Measurements from ENCODE around the gene OGDH.

The OGDH gene

GRCh38 chr7:44634187-44634838 lies 27.9 kb downstream of the OGDH start:
- Histone ChIP-seq H3K4me1 (ENCODE audit: control insufficient read depth in 2 of 2, insufficient read depth in 1 of 2, low read depth in 1 of 2, low read length in 2 of 2) (peaks cover 4 to 21% of the 10 kb centered on the region in 2 donors), H3K18ac (ENCODE audit: low read length) (no peak overlapping the region), H2BK5ac (ENCODE audit: low read length) (no peak overlapping the region), H2BK12ac (ENCODE audit: low read length) (no peak overlapping the region), H3K27ac (replicated peaks; ENCODE audit: low read length) (no peak overlapping the region), H3K4me3 (ENCODE audit: low read length in 2 of 2) (no peak overlapping the region), H2AFZ (ENCODE audit: low read length) (no peak overlapping the region), H3K9ac (ENCODE audit: low read depth, low read length, poor library complexity) (no peak overlapping the region), H3K23ac (ENCODE audit: low read depth, low read length, poor library complexity) (no peak overlapping the region), H3K4ac (ENCODE audit: low read length) (no peak overlapping the region), H3K79me1 (ENCODE audit: low read depth, low read length) (no peaks in the 10 kb centered on the region), H3K4me2 (ENCODE audit: insufficient read depth, low read length, poor library complexity, severe bottlenecking) (no peak overlapping the region), H4K91ac (ENCODE audit: low read depth, low read length, poor library complexity) (no peak overlapping the region), H3K27me3 (ENCODE audit: control insufficient read depth in 3 of 3, insufficient read depth in 3 of 3, low read depth in 1 of 3, low read length in 3 of 3) (no peaks in the 10 kb centered on the region), H3K14ac (ENCODE audit: low read length) (no peak overlapping the region), H2AK5ac (ENCODE audit: low read depth, low read length) (no peak overlapping the region), H4K8ac (ENCODE audit: low read depth, low read length) (no peak overlapping the region), H2BK120ac (ENCODE audit: low read depth, low read length) (no peak overlapping the region), H2BK15ac (ENCODE audit: low read length) (no peak overlapping the region), H3K36me3 (replicated peaks in 1 of 2; ENCODE audit: control insufficient read depth in 2 of 2, insufficient read depth in 2 of 2, low read length in 2 of 2) (peaks cover 5 to 13% of the 10 kb centered on the region in 2 donors), H3K9me3 (replicated peaks in 1 of 2; ENCODE audit: control insufficient read depth in 2 of 2, insufficient read depth in 1 of 2, low read depth in 1 of 2, low read length in 2 of 2) (no peaks in the 10 kb centered on the region)
- no CpG with 5 or more reads among the region's 5 CpGs for WGBS, 2 donors (ENCODE audit: extremely low coverage in 2 of 2, insufficient read length in 2 of 2, insufficient replicate concordance in 1 of 2)
- no peak for DNase-seq (ENCODE audit: low spot score)

DNA sequence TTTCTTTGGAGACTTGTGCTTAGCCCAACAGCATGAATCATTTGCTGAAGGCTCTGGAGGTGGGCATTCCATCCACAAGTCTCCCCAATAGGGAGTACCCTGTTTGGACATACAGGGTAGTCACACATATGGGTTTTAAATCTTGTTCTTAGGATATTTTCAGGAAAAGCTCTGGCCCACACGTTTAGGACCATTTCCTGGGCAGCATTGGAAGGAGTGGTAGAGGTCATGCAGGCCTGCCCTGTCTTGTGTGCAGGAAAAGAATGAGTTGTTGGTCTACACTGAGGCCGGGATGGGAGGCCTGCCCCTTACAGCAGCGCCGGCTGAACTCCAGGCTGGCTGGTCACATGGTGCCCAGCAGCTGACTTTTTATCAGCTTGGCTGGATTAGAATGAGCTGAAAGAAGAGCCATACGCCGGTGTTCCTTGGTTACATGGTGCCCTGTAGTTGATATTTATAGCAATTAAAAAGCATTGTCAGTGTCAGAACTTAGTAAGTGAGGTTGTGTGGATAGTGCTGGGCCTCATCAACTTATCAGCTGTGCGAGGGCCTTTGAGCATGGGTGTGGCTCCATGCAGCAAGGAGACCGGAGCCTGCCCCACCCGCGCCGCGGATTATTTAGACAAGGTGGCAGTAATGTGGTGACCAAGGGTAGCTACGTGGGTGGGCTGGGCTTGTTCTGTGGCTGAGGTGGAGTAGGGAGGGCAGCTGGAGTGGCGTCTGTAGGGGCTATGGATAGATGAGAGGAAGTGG lies 28.6 kb downstream of the OGDH start:
- Histone ChIP-seq H2BK15ac (ENCODE audit: low read length) (no peak overlapping the region), H3K14ac (ENCODE audit: low read length) (no peak overlapping the region), H2BK5ac (ENCODE audit: low read length) (no peak overlapping the region), H3K4ac (ENCODE audit: low read length) (no peak overlapping the region), H3K4me3 (ENCODE audit: low read length in 2 of 2) (peak overlapping the region in 1 of 2 donors; percentile 18), H4K8ac (ENCODE audit: low read depth, low read length) (no peak overlapping the region), H3K4me1 (ENCODE audit: control insufficient read depth in 2 of 2, insufficient read depth in 1 of 2, low read depth in 1 of 2, low read length in 2 of 2) (peaks cover 6 to 27% of the 10 kb centered on the region in 2 donors), H3K27me3 (ENCODE audit: control insufficient read depth in 3 of 3, insufficient read depth in 3 of 3, low read depth in 1 of 3, low read length in 3 of 3) (no peaks in the 10 kb centered on the region), H3K9ac (ENCODE audit: low read depth, low read length, poor library complexity) (no peak overlapping the region), H3K18ac (ENCODE audit: low read length) (no peak overlapping the region), H2BK120ac (ENCODE audit: low read depth, low read length) (no peak overlapping the region), H3K23ac (ENCODE audit: low read depth, low read length, poor library complexity) (no peak overlapping the region), H2AK5ac (ENCODE audit: low read depth, low read length) (no peak overlapping the region), H4K91ac (ENCODE audit: low read depth, low read length, poor library complexity) (no peak overlapping the region), H3K4me2 (ENCODE audit: insufficient read depth, low read length, poor library complexity, severe bottlenecking) (no peak overlapping the region), H2BK12ac (ENCODE audit: low read length) (no peak overlapping the region), H2AFZ (ENCODE audit: low read length) (no peak overlapping the region), H3K36me3 (replicated peaks in 1 of 2; ENCODE audit: control insufficient read depth in 2 of 2, insufficient read depth in 2 of 2, low read length in 2 of 2) (peaks cover 5 to 6% of the 10 kb centered on the region in 2 donors), H3K27ac (replicated peaks; ENCODE audit: low read length) (no peak overlapping the region), H3K79me1 (ENCODE audit: low read depth, low read length) (no peaks in the 10 kb centered on the region), H3K9me3 (replicated peaks in 1 of 2; ENCODE audit: control insufficient read depth in 2 of 2, insufficient read depth in 1 of 2, low read depth in 1 of 2, low read length in 2 of 2) (no peaks in the 10 kb centered on the region)
- DNase-seq (ENCODE audit: low spot score): no peak
- no CpG with 5 or more reads among the region's 14 CpGs for WGBS, 2 donors (ENCODE audit: extremely low coverage in 2 of 2, insufficient read length in 2 of 2, insufficient replicate concordance in 1 of 2)

DNA sequence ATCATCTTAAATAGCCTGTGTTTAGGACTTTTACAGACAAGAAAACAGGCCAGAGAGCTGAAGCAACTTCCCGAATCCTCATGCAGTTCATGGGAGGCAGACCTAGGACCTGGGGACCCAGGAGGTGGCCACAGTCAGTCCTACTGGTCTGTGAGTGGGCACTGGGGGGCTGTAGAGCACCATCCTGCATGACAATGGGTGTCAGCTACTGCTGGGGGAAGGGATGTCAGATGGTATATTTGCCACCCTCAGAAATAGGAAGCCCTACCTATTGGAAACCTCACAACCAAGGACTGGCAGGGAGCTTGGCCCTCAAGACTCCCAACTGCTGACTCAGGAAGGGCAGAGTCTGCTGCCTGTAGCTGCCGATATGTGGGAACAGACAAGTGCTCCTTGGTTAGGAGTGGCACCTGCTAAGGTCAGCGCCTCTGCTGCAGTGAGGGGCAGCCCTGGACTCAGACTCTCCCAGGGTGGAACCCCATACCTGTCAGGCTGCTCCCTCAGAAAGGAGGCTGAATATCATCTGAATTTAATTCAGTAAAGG lies 29.7 kb downstream of the OGDH start:
- DNase-seq (ENCODE audit: low spot score): no peak
- Histone ChIP-seq H3K18ac (ENCODE audit: low read length) (no peak overlapping the region), H2AFZ (ENCODE audit: low read length) (no peak overlapping the region), H3K4ac (ENCODE audit: low read length) (no peak overlapping the region), H3K9ac (ENCODE audit: low read depth, low read length, poor library complexity) (no peak overlapping the region), H3K4me2 (ENCODE audit: insufficient read depth, low read length, poor library complexity, severe bottlenecking) (no peak overlapping the region), H2AK5ac (ENCODE audit: low read depth, low read length) (no peak overlapping the region), H3K79me1 (ENCODE audit: low read depth, low read length) (no peaks in the 10 kb centered on the region), H4K91ac (ENCODE audit: low read depth, low read length, poor library complexity) (no peak overlapping the region), H3K27ac (replicated peaks; ENCODE audit: low read length) (no peak overlapping the region), H3K27me3 (ENCODE audit: control insufficient read depth in 3 of 3, insufficient read depth in 3 of 3, low read depth in 1 of 3, low read length in 3 of 3) (no peaks in the 10 kb centered on the region), H3K23ac (ENCODE audit: low read depth, low read length, poor library complexity) (peak overlapping the region; percentile 65), H3K14ac (ENCODE audit: low read length) (peak overlapping the region; percentile 49), H2BK12ac (ENCODE audit: low read length) (no peak overlapping the region), H3K4me1 (ENCODE audit: control insufficient read depth in 2 of 2, insufficient read depth in 1 of 2, low read depth in 1 of 2, low read length in 2 of 2) (peaks cover 6 to 28% of the 10 kb centered on the region in 2 donors), H3K4me3 (ENCODE audit: low read length in 2 of 2) (no peak overlapping the region), H3K9me3 (replicated peaks in 1 of 2; ENCODE audit: control insufficient read depth in 2 of 2, insufficient read depth in 1 of 2, low read depth in 1 of 2, low read length in 2 of 2) (no peaks in the 10 kb centered on the region), H2BK5ac (ENCODE audit: low read length) (no peak overlapping the region), H3K36me3 (replicated peaks in 1 of 2; ENCODE audit: control insufficient read depth in 2 of 2, insufficient read depth in 2 of 2, low read length in 2 of 2) (peaks cover 0 to 3% of the 10 kb centered on the region in 2 donors), H2BK120ac (ENCODE audit: low read depth, low read length) (no peak overlapping the region), H4K8ac (ENCODE audit: low read depth, low read length) (no peak overlapping the region), H2BK15ac (ENCODE audit: low read length) (no peak overlapping the region)
- no CpG with 5 or more reads among the region's 3 CpGs for WGBS, 2 donors (ENCODE audit: extremely low coverage in 2 of 2, insufficient read length in 2 of 2, insufficient replicate concordance in 1 of 2)

DNA sequence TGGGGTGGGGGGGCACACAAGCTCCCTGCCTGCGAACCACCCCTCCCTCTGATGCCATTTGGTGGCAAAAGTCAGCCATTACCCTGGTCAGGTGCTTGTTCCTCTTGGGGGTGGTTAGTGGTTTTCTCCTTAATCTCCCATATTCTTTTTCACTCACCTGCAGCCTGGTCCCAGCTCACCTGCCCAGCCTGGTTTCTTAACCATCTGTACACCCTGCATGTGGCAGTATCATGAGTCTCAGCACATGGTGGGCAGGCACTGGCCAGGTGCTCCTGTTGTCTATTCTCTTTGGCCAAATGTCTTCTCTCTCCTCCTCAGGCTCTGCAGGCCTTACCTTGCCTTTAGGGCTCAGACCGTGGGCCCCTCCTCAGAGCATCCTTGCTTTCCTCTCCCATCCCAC lies 30.5 kb downstream of the OGDH start:
- no CpG with 5 or more reads among the region's 2 CpGs for WGBS, 2 donors (ENCODE audit: extremely low coverage in 2 of 2, insufficient read length in 2 of 2, insufficient replicate concordance in 1 of 2)
- H2BK120ac ChIP-seq (ENCODE audit: low read depth, low read length): no peak overlapping the region
- DNase-seq (ENCODE audit: low spot score): no peak
- H3K79me1 ChIP-seq (ENCODE audit: low read depth, low read length): no peaks in the 10 kb centered on the region
- H2BK5ac ChIP-seq (ENCODE audit: low read length): no peak overlapping the region
- H2AFZ ChIP-seq (ENCODE audit: low read length): no peak overlapping the region
- peaks cover 0 to 3% of the 10 kb centered on the region in 2 donors for H3K36me3 ChIP-seq (replicated peaks in 1 of 2; ENCODE audit: control insufficient read depth in 2 of 2, insufficient read depth in 2 of 2, low read length in 2 of 2)
- H2BK12ac ChIP-seq (ENCODE audit: low read length): no peak overlapping the region
- H3K4me2 ChIP-seq (ENCODE audit: insufficient read depth, low read length, poor library complexity, severe bottlenecking): no peak overlapping the region
- H2AK5ac ChIP-seq (ENCODE audit: low read depth, low read length): no peak overlapping the region
- H3K4ac ChIP-seq (ENCODE audit: low read length): no peak overlapping the region
- H4K8ac ChIP-seq (ENCODE audit: low read depth, low read length): no peak overlapping the region
- no peak overlapping the region for H3K23ac ChIP-seq (ENCODE audit: low read depth, low read length, poor library complexity)
- no peak overlapping the region for H3K27ac ChIP-seq (replicated peaks; ENCODE audit: low read length)
- H3K9ac ChIP-seq (ENCODE audit: low read depth, low read length, poor library complexity): no peak overlapping the region
- no peak overlapping the region for H3K4me3 ChIP-seq (ENCODE audit: low read length in 2 of 2)
- no peak overlapping the region for H4K91ac ChIP-seq (ENCODE audit: low read depth, low read length, poor library complexity)
- no peak overlapping the region for H2BK15ac ChIP-seq (ENCODE audit: low read length)
- H3K4me1 ChIP-seq (ENCODE audit: control insufficient read depth in 2 of 2, insufficient read depth in 1 of 2, low read depth in 1 of 2, low read length in 2 of 2): peaks cover 6 to 20% of the 10 kb centered on the region in 2 donors
- no peak overlapping the region for H3K18ac ChIP-seq (ENCODE audit: low read length)
- no peaks in the 10 kb centered on the region for H3K27me3 ChIP-seq (ENCODE audit: control insufficient read depth in 3 of 3, insufficient read depth in 3 of 3, low read depth in 1 of 3, low read length in 3 of 3)
- no peaks in the 10 kb centered on the region for H3K9me3 ChIP-seq (replicated peaks in 1 of 2; ENCODE audit: control insufficient read depth in 2 of 2, insufficient read depth in 1 of 2, low read depth in 1 of 2, low read length in 2 of 2)
- no peak overlapping the region for H3K14ac ChIP-seq (ENCODE audit: low read length)
